ENCODE data around the gene ADAMTS17.

GRCh38 chr15:100147828-100148227 lies 193.9 kb downstream of the ADAMTS17 start:
- no peak for TF ChIP-seq CTCF (IDR thresholded peaks at IDR 0.05)
- TF ChIP-seq POLR2A (IDR thresholded peaks at IDR 0.05) = no peak
